HL-60 (cell line): ENCODE data around the gene TUBAL3.

ENCODE experiments used
- CTCF ChIP-seq: IDR thresholded peaks from one replicate; pipeline ENCODE4 v1.5.1; 2011; ENCODE audit warnings: low read length, control low read depth, inconsistent platforms; ENCODE audit not compliant: insufficient read depth
- GABPA ChIP-seq: IDR thresholded peaks from 2 replicates; pipeline ENCODE4 v1.6.1; 2012; ENCODE audit warnings: low read depth
- POLR2AphosphoS5 ChIP-seq: IDR thresholded peaks from 2 replicates; pipeline ENCODE4 v1.6.1; 2012; ENCODE audit warnings: low read depth
- REST ChIP-seq: IDR thresholded peaks from 2 replicates; pipeline ENCODE4 v1.6.1; 2012; ENCODE audit warnings: low read depth; ENCODE audit not compliant: insufficient replicate concordance
- SPI1 ChIP-seq: IDR thresholded peaks from 2 replicates; pipeline ENCODE4 v1.6.1; 2012; ENCODE audit warnings: low read depth, mild to moderate bottlenecking, borderline replicate concordance

- no peak for TF ChIP-seq CTCF
- no peak for TF ChIP-seq POLR2AphosphoS5
- TF ChIP-seq REST: no peak
- no peak for TF ChIP-seq GABPA
- no peak for TF ChIP-seq SPI1
These were observed 13.9 kb downstream of the TUBAL3 start for GRCh38 chr10:5390607-5391205.
